ENCODE measurements around the gene RAD50.

The RAD50 gene

DNA sequence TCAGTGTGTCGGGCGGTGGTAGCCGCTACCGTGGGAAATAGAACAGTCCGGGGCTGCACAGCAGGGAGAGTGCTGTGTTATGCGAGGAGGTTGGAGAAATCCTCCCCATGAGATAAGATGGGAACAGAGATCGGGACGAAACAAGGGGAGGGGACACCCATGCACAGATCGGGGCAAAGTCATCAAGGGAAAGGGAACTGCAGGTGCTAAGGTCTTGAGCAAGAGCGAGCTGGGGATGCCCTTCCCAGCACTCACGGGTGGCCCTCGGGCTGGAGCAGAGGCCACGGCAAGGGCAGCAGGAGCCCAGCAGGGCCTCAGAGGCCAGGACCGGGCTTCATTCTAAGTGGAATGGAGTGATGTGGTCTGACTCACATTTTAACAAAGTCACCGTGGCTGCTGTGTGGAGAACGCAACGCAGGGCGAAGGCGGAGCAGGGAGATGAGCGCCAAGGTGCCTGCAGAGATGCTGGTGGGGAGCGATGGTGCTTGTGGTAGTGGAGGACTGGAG lies 108.8 kb downstream of the RAD50 start:
- Histone ChIP-seq H3K27ac (ENCODE audit: low read depth, low read length) (no peak overlapping the region), H3K9me3 (ENCODE audit: control insufficient read depth in 5 of 5, low read length in 5 of 5) (no peaks in the 10 kb centered on the region), H3K27me3 (ENCODE audit: control insufficient read depth in 5 of 5, insufficient read depth in 4 of 5, low read length in 5 of 5) (peaks cover 0 to 5% (median 3%) of the 10 kb centered on the region in 5 donors), H3K9ac (ENCODE audit: low read length in 5 of 5) (no peak overlapping the region), H3K4me1 (ENCODE audit: control insufficient read depth in 5 of 5, insufficient read depth in 5 of 5, low read length in 5 of 5) (peaks cover 0 to 22% (median 9%) of the 10 kb centered on the region in 5 donors), H3K4me3 (ENCODE audit: low read depth in 1 of 5, low read length in 5 of 5) (no peak overlapping the region), H3K36me3 (ENCODE audit: control insufficient read depth in 5 of 5, insufficient read depth in 5 of 5, low read length in 5 of 5) (no peaks in the 10 kb centered on the region)

DNA sequence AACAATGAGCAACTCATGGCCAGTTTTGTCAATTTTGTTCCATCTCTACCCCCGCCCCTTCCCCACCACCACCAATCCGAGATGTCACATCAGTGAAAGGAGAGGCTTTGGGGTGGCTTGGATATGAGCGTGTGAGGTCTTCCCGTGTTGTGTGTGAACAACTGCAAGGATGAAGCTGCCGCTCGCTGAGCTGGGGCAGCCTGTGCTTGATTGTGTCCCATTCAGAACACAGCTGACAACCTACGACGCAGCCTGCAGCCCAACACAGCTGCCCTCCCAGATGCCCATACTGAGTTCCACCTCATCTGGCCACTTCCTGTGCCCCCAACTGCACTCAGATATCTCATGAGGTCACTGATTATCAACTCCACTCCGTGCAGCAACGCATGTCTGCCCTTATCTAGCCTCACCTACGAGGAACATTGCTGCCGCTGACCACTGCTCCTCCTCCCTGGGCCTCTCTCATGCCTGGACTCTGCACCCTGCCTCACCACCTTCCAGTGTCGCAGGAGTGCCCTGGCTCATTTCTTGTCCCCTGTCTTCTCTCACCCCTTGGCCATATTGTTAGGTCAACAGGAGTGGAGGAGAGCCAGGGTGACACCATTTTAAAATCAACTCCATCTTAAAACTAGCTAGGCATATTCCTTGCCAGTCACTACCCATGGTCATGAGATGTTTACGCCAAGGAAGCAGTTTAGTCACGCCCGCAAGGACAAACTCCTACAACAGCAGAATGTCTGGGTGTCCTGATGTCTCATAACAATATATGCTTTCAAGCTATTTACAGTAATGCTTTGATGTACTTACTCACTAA lies 109.7 kb downstream of the RAD50 start:
- Histone ChIP-seq H3K9ac (ENCODE audit: low read length in 5 of 5) (no peak overlapping the region), H3K36me3 (ENCODE audit: control insufficient read depth in 5 of 5, insufficient read depth in 5 of 5, low read length in 5 of 5) (no peaks in the 10 kb centered on the region), H3K27me3 (ENCODE audit: control insufficient read depth in 5 of 5, insufficient read depth in 4 of 5, low read length in 5 of 5) (peaks cover 0 to 5% (median 3%) of the 10 kb centered on the region in 5 donors), H3K4me1 (ENCODE audit: control insufficient read depth in 5 of 5, insufficient read depth in 5 of 5, low read length in 5 of 5) (peaks cover 0 to 22% (median 9%) of the 10 kb centered on the region in 5 donors), H3K27ac (ENCODE audit: low read depth, low read length) (no peak overlapping the region), H3K4me3 (ENCODE audit: low read depth in 1 of 5, low read length in 5 of 5) (no peak overlapping the region), H3K9me3 (ENCODE audit: control insufficient read depth in 5 of 5, low read length in 5 of 5) (no peaks in the 10 kb centered on the region)

DNA sequence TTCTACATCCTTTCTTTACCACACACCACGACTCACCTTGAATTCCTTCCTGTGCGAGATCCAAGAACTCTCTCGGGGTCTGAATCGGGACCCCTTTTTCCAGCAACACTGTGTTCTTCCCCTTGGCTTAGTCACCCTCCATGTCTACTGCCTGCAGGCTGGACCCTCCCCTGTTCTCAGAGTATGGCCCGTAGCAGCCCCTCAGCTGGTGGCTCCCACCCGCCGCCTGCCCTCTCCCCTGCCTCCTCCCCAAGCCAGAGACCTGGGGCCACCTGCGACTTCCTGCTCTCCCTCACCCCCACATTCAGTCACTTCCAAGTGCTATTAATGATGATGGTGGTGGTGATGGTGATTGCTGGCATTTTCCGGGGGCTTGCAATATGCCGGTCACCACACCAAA lies 110.5 kb downstream of the RAD50 start:
- Histone ChIP-seq H3K4me1 (ENCODE audit: control insufficient read depth in 5 of 5, insufficient read depth in 5 of 5, low read length in 5 of 5) (peaks cover 0 to 20% (median 9%) of the 10 kb centered on the region in 5 donors), H3K9me3 (ENCODE audit: control insufficient read depth in 5 of 5, low read length in 5 of 5) (no peaks in the 10 kb centered on the region), H3K27me3 (ENCODE audit: control insufficient read depth in 5 of 5, insufficient read depth in 4 of 5, low read length in 5 of 5) (peaks cover 0 to 5% (median 3%) of the 10 kb centered on the region in 5 donors), H3K4me3 (ENCODE audit: low read depth in 1 of 5, low read length in 5 of 5) (no peak overlapping the region), H3K27ac (ENCODE audit: low read depth, low read length) (no peak overlapping the region), H3K36me3 (ENCODE audit: control insufficient read depth in 5 of 5, insufficient read depth in 5 of 5, low read length in 5 of 5) (no peaks in the 10 kb centered on the region), H3K9ac (ENCODE audit: low read length in 5 of 5) (no peak overlapping the region)

DNA sequence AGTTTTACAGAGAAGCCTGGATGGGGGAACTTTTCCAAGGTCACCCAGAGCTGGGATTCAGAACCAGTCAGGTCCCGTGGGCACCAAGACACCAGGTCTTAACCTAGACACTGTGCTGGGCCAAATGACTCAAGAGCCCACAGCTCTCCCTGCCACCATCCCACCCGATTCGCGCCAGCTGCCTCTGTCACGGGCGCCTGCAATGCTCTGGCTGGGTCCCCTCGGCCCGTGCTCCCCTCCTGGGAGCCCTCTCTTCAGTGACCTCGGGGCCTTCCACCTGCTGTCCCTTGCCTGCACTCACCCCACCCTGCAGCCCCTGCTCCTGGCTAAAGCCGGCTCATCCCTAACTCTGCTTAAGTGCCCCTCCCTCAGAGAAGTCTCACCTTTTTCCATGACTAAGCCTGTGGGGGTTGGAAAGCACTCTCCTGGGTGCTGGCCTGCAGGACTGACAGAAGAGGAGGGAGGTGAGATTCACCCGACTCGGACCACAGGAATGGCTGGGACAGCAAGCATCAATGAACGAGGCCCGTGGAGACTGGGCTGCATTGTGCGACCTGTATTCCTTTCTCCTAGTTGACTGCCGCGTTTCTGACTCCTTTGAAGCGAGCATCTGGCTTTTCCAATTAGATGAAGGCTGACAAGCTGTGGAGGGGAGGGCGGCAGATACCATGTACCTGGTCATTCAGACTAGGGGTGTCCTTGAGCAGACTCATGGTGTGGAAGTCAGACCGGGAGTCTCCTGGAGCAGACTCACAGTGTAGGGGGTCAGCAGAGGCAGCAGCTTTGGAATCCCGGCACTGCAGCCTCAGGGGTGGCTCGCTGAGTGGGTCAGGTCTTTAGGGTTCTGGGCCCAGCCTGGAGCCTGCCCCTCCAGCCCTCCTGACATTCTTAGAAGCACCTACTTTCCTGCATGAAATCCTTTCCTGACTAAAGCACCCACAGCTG lies 111.3 kb downstream of the RAD50 start:
- peaks cover 0 to 13% (median 4%) of the 10 kb centered on the region in 5 donors for H3K4me1 ChIP-seq (ENCODE audit: control insufficient read depth in 5 of 5, insufficient read depth in 5 of 5, low read length in 5 of 5)
- H3K4me3 ChIP-seq (ENCODE audit: low read depth in 1 of 5, low read length in 5 of 5) = no peak overlapping the region
- H3K9ac ChIP-seq (ENCODE audit: low read length in 5 of 5) = no peak overlapping the region
- H3K36me3 ChIP-seq (ENCODE audit: control insufficient read depth in 5 of 5, insufficient read depth in 5 of 5, low read length in 5 of 5) = no peaks in the 10 kb centered on the region
- H3K9me3 ChIP-seq (ENCODE audit: control insufficient read depth in 5 of 5, low read length in 5 of 5) = no peaks in the 10 kb centered on the region
- H3K27me3 ChIP-seq (ENCODE audit: control insufficient read depth in 5 of 5, insufficient read depth in 4 of 5, low read length in 5 of 5) = peaks cover 0 to 5% (median 3%) of the 10 kb centered on the region in 5 donors
- H3K27ac ChIP-seq (ENCODE audit: low read depth, low read length) = no peak overlapping the region

DNA sequence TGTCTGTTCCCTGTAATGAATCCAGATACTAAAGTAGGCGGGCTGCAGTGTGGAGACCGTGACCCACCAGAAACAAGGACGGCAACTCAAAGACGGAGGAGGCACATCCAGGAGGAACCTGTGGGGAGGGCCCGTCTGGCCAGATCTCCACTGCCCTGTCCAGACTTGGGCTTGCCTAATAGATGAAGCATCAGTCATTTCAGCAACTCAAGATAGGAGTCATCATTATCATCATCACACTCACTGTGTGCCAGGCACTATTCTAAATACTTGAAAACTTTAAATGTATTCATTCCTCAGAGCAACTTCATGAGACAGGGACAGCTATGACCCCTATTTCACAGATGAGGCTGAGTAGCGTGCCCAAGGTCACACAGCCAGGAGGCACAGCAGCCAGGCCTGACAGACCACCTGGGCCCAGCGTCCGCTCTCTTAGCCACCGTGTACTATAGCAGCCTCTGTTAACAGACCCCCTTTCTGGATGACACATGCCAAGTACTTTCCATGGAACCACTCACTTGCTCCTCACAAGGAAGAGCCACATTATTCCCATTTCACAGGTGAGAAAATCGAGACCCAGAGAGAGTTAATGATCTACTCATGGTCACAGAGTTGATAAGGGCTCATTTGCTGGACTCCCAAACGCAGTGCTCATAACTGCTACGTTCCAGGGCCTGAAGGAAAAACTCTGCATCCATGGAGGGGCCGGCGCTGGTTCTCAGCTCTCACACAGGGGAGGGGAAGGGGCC lies 112.1 kb downstream of the RAD50 start:
- H3K27ac ChIP-seq (ENCODE audit: low read depth, low read length) = no peak overlapping the region
- H3K27me3 ChIP-seq (ENCODE audit: control insufficient read depth in 5 of 5, insufficient read depth in 4 of 5, low read length in 5 of 5) = peaks cover 0 to 5% (median 3%) of the 10 kb centered on the region in 5 donors
- H3K4me3 ChIP-seq (ENCODE audit: low read depth in 1 of 5, low read length in 5 of 5) = no peak overlapping the region
- H3K9me3 ChIP-seq (ENCODE audit: control insufficient read depth in 5 of 5, low read length in 5 of 5) = no peaks in the 10 kb centered on the region
- no peaks in the 10 kb centered on the region for H3K36me3 ChIP-seq (ENCODE audit: control insufficient read depth in 5 of 5, insufficient read depth in 5 of 5, low read length in 5 of 5)
- peaks cover 0 to 4% (median 0%) of the 10 kb centered on the region in 5 donors for H3K4me1 ChIP-seq (ENCODE audit: control insufficient read depth in 5 of 5, insufficient read depth in 5 of 5, low read length in 5 of 5)
- no peak overlapping the region for H3K9ac ChIP-seq (ENCODE audit: low read length in 5 of 5)

DNA sequence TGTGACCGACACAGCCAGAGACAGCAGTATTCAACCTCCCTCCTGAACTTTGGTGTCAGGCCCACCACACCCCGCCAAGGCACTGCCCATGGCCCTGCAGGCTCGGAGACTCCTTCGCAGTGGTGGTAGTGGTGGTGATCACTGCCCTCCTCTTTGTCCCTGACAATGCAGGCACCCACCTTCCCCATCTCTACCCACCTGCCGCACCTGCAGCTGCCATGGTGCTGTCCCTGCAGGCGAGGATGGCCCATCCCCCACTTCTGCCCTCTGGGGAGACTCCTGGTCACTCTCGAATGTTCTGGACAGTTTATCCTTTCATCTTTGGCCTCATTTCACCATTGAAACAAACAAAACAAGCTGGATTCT lies 112.7 kb downstream of the RAD50 start:
- H3K27ac ChIP-seq (ENCODE audit: low read depth, low read length) = no peak overlapping the region
- H3K4me1 ChIP-seq (ENCODE audit: control insufficient read depth in 5 of 5, insufficient read depth in 5 of 5, low read length in 5 of 5) = peaks cover 0 to 5% (median 4%) of the 10 kb centered on the region in 5 donors
- no peak overlapping the region for H3K9ac ChIP-seq (ENCODE audit: low read length in 5 of 5)
- no peaks in the 10 kb centered on the region for H3K9me3 ChIP-seq (ENCODE audit: control insufficient read depth in 5 of 5, low read length in 5 of 5)
- no peak overlapping the region for H3K4me3 ChIP-seq (ENCODE audit: low read depth in 1 of 5, low read length in 5 of 5)
- no peaks in the 10 kb centered on the region for H3K36me3 ChIP-seq (ENCODE audit: control insufficient read depth in 5 of 5, insufficient read depth in 5 of 5, low read length in 5 of 5)
- H3K27me3 ChIP-seq (ENCODE audit: control insufficient read depth in 5 of 5, insufficient read depth in 4 of 5, low read length in 5 of 5) = peaks cover 0 to 5% (median 3%) of the 10 kb centered on the region in 5 donors

DNA sequence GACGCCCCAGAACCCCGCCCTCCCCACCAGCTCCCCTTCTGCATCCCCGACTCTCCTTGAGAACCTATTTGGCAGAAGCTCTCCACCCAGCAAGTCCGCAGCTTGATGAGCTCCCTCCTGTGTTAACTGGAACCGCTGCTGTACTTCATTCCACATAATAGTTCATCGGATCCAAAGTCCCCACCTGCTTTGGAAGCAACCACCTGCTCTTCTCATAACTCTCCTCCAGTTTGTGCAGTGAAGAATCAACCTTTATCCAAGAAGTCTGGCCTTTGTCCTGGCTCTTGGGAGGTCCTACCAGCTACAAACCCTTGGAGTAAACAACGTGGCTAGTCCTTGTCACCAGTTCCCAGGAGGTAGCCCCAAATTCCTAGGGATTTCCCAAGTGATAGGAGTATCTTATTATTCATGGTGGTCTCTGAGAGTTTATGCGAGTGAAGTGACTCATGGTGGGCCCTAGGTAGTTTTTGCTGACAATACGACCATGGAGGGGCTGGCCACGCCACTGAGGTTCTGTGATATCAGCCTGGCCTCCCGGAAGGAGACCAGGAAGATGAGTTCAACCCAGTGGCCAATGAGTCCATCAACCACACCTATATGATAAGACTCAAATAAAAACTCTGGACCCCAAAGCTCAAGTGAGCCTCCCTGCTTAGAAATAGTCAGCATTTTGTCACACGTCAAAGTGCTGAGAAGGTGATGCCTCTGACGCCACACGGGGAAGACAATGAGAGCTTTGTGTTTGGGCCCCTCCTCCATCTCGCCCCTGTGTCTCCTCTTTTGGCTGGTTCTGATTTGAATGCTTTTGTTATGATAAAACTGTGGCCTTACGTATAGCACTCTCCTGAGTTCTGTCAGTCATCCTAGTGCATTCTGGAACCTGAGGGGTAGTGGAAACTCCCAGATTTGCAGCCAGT lies 113.4 kb downstream of the RAD50 start:
- no peaks in the 10 kb centered on the region for H3K9me3 ChIP-seq (ENCODE audit: control insufficient read depth in 5 of 5, low read length in 5 of 5)
- H3K36me3 ChIP-seq (ENCODE audit: control insufficient read depth in 5 of 5, insufficient read depth in 5 of 5, low read length in 5 of 5) = no peaks in the 10 kb centered on the region
- H3K27ac ChIP-seq (ENCODE audit: low read depth, low read length) = no peak overlapping the region
- no peak overlapping the region for H3K4me3 ChIP-seq (ENCODE audit: low read depth in 1 of 5, low read length in 5 of 5)
- no peak overlapping the region for H3K9ac ChIP-seq (ENCODE audit: low read length in 5 of 5)
- peaks cover 0 to 5% (median 3%) of the 10 kb centered on the region in 5 donors for H3K27me3 ChIP-seq (ENCODE audit: control insufficient read depth in 5 of 5, insufficient read depth in 4 of 5, low read length in 5 of 5)
- peaks cover 0 to 11% (median 6%) of the 10 kb centered on the region in 5 donors for H3K4me1 ChIP-seq (ENCODE audit: control insufficient read depth in 5 of 5, insufficient read depth in 5 of 5, low read length in 5 of 5)

DNA sequence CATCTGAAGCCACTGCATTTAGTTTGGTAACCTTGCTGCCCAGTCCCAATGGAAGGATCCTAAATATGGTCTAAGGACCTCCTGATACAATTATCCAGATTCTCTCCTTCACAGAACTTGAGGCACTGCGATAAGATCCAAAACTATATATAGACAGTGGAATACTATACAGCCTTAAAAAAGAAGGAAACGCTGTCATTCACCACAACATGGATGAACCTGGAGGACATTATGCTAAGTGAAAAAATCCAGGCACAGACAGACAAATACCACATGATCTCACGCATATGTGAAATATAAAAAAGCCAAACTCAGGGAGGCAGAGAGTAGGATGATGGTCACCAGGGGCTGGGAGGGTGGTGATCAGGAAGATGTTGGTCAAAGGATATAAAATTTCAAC lies 114.2 kb downstream of the RAD50 start:
- H3K27me3 ChIP-seq (ENCODE audit: control insufficient read depth in 5 of 5, insufficient read depth in 4 of 5, low read length in 5 of 5) = peaks cover 0 to 5% (median 3%) of the 10 kb centered on the region in 5 donors
- no peak overlapping the region for H3K27ac ChIP-seq (ENCODE audit: low read depth, low read length)
- peaks cover 0 to 11% (median 6%) of the 10 kb centered on the region in 5 donors for H3K4me1 ChIP-seq (ENCODE audit: control insufficient read depth in 5 of 5, insufficient read depth in 5 of 5, low read length in 5 of 5)
- no peak overlapping the region for H3K4me3 ChIP-seq (ENCODE audit: low read depth in 1 of 5, low read length in 5 of 5)
- no peak overlapping the region for H3K9ac ChIP-seq (ENCODE audit: low read length in 5 of 5)
- H3K9me3 ChIP-seq (ENCODE audit: control insufficient read depth in 5 of 5, low read length in 5 of 5) = no peaks in the 10 kb centered on the region
- H3K36me3 ChIP-seq (ENCODE audit: control insufficient read depth in 5 of 5, insufficient read depth in 5 of 5, low read length in 5 of 5) = no peaks in the 10 kb centered on the region

DNA sequence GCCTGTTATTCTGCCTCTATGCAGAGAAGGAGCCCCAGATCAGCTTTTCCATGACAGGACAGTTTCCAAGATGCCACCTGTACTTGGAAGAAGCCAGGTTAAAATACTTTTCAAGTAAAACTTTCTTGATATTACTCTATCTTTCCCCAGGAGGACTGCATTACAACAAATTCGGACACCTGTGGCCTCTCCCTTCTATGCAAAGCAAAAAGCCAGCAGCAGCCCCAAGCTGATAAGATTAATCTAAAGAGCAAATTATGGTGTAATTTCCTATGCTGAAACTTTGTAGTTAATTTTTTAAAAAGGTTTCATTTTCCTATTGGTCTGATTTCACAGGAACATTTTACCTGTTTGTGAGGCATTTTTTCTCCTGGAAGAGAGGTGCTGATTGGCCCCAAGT lies 116.7 kb downstream of the RAD50 start:
- H3K27me3 ChIP-seq (ENCODE audit: control insufficient read depth in 5 of 5, insufficient read depth in 4 of 5, low read length in 5 of 5) = no peaks in the 10 kb centered on the region

More for the DNA sequence above, 116.7 kb downstream of the RAD50 start:
- Histone ChIP-seq H3K36me3 (ENCODE audit: control insufficient read depth in 5 of 5, insufficient read depth in 5 of 5, low read length in 5 of 5) (no peaks in the 10 kb centered on the region), H3K4me3 (ENCODE audit: low read depth in 1 of 5, low read length in 5 of 5) (no peak overlapping the region), H3K4me1 (ENCODE audit: control insufficient read depth in 5 of 5, insufficient read depth in 5 of 5, low read length in 5 of 5) (peaks cover 0 to 22% (median 12%) of the 10 kb centered on the region in 5 donors), H3K9ac (ENCODE audit: low read length in 5 of 5) (no peak overlapping the region), H3K27ac (ENCODE audit: low read depth, low read length) (no peak overlapping the region), H3K9me3 (ENCODE audit: control insufficient read depth in 5 of 5, low read length in 5 of 5) (no peaks in the 10 kb centered on the region)
